K562 (cell line): Measurements from ENCODE around the gene CAPN12. TPM values are rescaled to one million over a fixed set of nuclear protein-coding genes. Genes with fewer than 3 reads are reported as not detected.

Experiments used
- ATAC-seq: fragments of 200-7000 bp; cut with Tn5 transposase; 3 replicates; pipeline ENCODE4 v1.9.1; 2020; ENCODE audit warnings: moderate library complexity
- BruUV-seq: library from RNA; stranded (reverse); fragments of 400-500 nt; replicated peaks from 2 replicates; lab custom pipeline; 2021; lab: Mats Ljungman, UMichigan
- CTCF ChIA-PET: fragments of 300-600 bp; formaldehyde crosslinking; extraction: SDS; loops from one replicate; lab custom pipeline; 2021; ENCODE audit warnings: low intra/inter-chr PET ratio; lab: Yijun Ruan, JAX
- POLR2A ChIA-PET: fragments of 300-600, 350-650 bp; sonication (Branson Sonifier 250); formaldehyde crosslinking; extraction: SDS; loops from one replicate; lab custom pipeline; 2021; ENCODE audit warnings: antibody characterized with exemption, inconsistent platforms; lab: Yijun Ruan, JAX
- DNase-seq, 4 experiments: peaks; one replicate each; pipeline versions ENCODE4 v3.0.0 to v3.0.0-alpha.2; 2011 to 2018; ENCODE audit warnings: low spot score in 3 of 4, mixed read lengths in 3 of 4; ENCODE audit errors: extremely low read depth in 1 of 4
- FAIRE-seq: peaks from 2 replicates; lab custom pipeline; 2011; peaks lifted over from hg19 to GRCh38; lab: Jason Lieb, UNC
- H2AFZ ChIP-seq: 2 replicates; pipeline ENCODE4 v1.6.0; 2011; ENCODE audit warnings: low read depth, low read length, control low read depth, inconsistent platforms
- H3K27ac ChIP-seq: fragments of 200-600 bp; 3 replicates; pipeline ENCODE4 v1.8.0; 2011; ENCODE audit warnings: low read depth, mild to moderate bottlenecking, control low read depth, inconsistent platforms, low read length, moderate library complexity, mixed read lengths; ENCODE audit errors: extremely low read depth
- H3K27me3 ChIP-seq, 2 experiments: fragments of 300-600 bp in 1 of 2; 2 replicates in 1 of 2; 3 replicates in 1 of 2; pipeline versions ENCODE4 v1.6.0 to v1.8.0; 2011; ENCODE audit warnings: inconsistent platforms in 2 of 2, low read length in 2 of 2, mild to moderate bottlenecking in 1 of 2, mixed read lengths in 1 of 2, moderate library complexity in 1 of 2; ENCODE audit not compliant: control insufficient read depth in 2 of 2, insufficient read depth in 2 of 2
- H3K36me3 ChIP-seq: fragments of 300-600 bp; 3 replicates; pipeline ENCODE4 v1.8.0; 2011; ENCODE audit warnings: mild to moderate bottlenecking, low read length, inconsistent platforms; ENCODE audit not compliant: control insufficient read depth, insufficient read depth
- H3K4me1 ChIP-seq, 2 experiments: fragments of 200-600 bp in 1 of 2; replicated peaks in 1 of 2; 2 replicates in 1 of 2; 3 replicates in 1 of 2; pipeline versions ENCODE4 v1.5.1 to v1.8.0; 2011; ENCODE audit warnings: inconsistent platforms in 2 of 2, low read length in 2 of 2, mild to moderate bottlenecking in 1 of 2, mixed read lengths in 1 of 2, moderate library complexity in 1 of 2; ENCODE audit not compliant: control insufficient read depth in 2 of 2, insufficient read depth in 2 of 2
- H3K4me2 ChIP-seq: 2 replicates; pipeline ENCODE4 v1.6.1; 2011; ENCODE audit warnings: low read length, control low read depth, inconsistent platforms, mixed read lengths; ENCODE audit not compliant: insufficient read depth
- H3K4me3 ChIP-seq: fragments of 200-600 bp; sonication (generic), shearing (Covaris generic); 2 replicates; pipeline ENCODE4 v1.5.1; 2016; ENCODE audit warnings: control low read depth, inconsistent platforms
- H3K79me2 ChIP-seq: fragments of 200-600 bp; 3 replicates; pipeline ENCODE4 v1.8.0; 2011; ENCODE audit warnings: low read length, inconsistent platforms; ENCODE audit not compliant: control insufficient read depth, insufficient read depth
- H3K9ac ChIP-seq, 2 experiments: 2 replicates each; pipeline versions ENCODE4 v1.6.0 to v1.6.1; 2011; ENCODE audit warnings: low read depth in 2 of 2, low read length in 2 of 2, control low read depth in 1 of 2, inconsistent platforms in 1 of 2, mild to moderate bottlenecking in 1 of 2, mixed read lengths in 1 of 2; ENCODE audit not compliant: insufficient read depth in 1 of 2
- H3K9me1 ChIP-seq: one replicate; pipeline ENCODE4 v1.6.0; 2011; ENCODE audit warnings: inconsistent platforms, mild to moderate bottlenecking, low read length, moderate library complexity; ENCODE audit not compliant: control insufficient read depth, insufficient read depth
- H3K9me3 ChIP-seq: replicated peaks from 2 replicates; pipeline ENCODE4 v1.5.1; 2011; ENCODE audit warnings: low read depth, low read length, inconsistent platforms; ENCODE audit not compliant: control insufficient read depth, insufficient read depth
- H4K20me1 ChIP-seq: replicated peaks from 2 replicates; pipeline ENCODE4 v1.6.1; 2011; ENCODE audit warnings: low read length, inconsistent platforms, mixed read lengths; ENCODE audit not compliant: control insufficient read depth, insufficient read depth
- DPF2 ChIP-seq: fragments of 450-650 bp; IDR thresholded peaks from 2 replicates; pipeline ENCODE4 v1.6.1; 2016
- HMG20A ChIP-seq: fragments of 450-650 bp; formaldehyde crosslinking; conservative IDR thresholded peaks from 2 replicates; pipeline ENCODE4 v1.4.0; 2020; ENCODE audit warnings: mild to moderate bottlenecking, mixed read lengths
- POLR2B ChIP-seq: fragments of 450-650 bp; IDR thresholded peaks from 2 replicates; pipeline ENCODE4 v1.6.1; 2018; ENCODE audit warnings: low read depth; ENCODE audit not compliant: partially characterized antibody
- POLR2G ChIP-seq: fragments of 200-400 bp; formaldehyde crosslinking; IDR thresholded peaks from 2 replicates; pipeline ENCODE4 v1.6.1; 2017; ENCODE audit warnings: low read depth, mild to moderate bottlenecking, antibody characterized with exemption, low read length, moderate library complexity
- RFX7 ChIP-seq: fragments of 250-450 bp; sonication (Bioruptor Pico); IDR thresholded peaks from 2 replicates; pipeline ENCODE4 v1.5.1; 2021; ENCODE audit warnings: mild to moderate bottlenecking
- SIN3A ChIP-seq, 2 experiments: fragments of 150-350 bp in 1 of 2; IDR thresholded peaks; 2 replicates each; pipeline ENCODE4 v1.6.1; 2011 to 2016; ENCODE audit warnings: borderline replicate concordance in 2 of 2, low read depth in 2 of 2, low read length in 2 of 2, mild to moderate bottlenecking in 2 of 2, moderate library complexity in 2 of 2; ENCODE audit not compliant: control insufficient read depth in 1 of 2
- YY1 ChIP-seq, 3 experiments: IDR thresholded peaks; 2 replicates each; pipeline ENCODE4 v1.6.1; 2011; ENCODE audit warnings: low read length in 2 of 3, mild to moderate bottlenecking in 2 of 3, moderate library complexity in 2 of 3, borderline replicate concordance in 1 of 3, control low read depth in 1 of 3, low read depth in 1 of 3; ENCODE audit not compliant: insufficient read depth in 3 of 3, insufficient replicate concordance in 2 of 3, control insufficient read depth in 1 of 3, insufficient read length in 1 of 3; ENCODE audit errors: extremely low read depth in 1 of 3
- WGBS: fragments of 100-300 bp; shearing (Covaris generic); methylation state at CpG from one replicate; pipeline ENCODE4 v1.1.6; 2016; ENCODE audit warnings: low coverage, mixed read lengths; ENCODE audit not compliant: insufficient coverage; ENCODE audit errors: missing lambda C conversion rate; 5-methylcytosine and 5-hydroxymethylcytosine counted together
- in situ Hi-C: fragments of 300-500 bp; cut with MboI; formaldehyde crosslinking; loops from 4 replicates; pipeline ENCODE4 v1.15.0; 2018; ENCODE audit warnings: inconsistent platforms, mixed read lengths
- intact Hi-C: fragments of 100-400 bp; cut with micrococcal nuclease; formaldehyde crosslinking; loops from 2 replicates; pipeline ENCODE4 v1.14.2; 2022
- polyA plus RNA-seq, 8 experiments: library from polyadenylated mRNA; depleted of rRNA in 4 of 8; stranded (reverse) in 5 of 8; unstranded in 3 of 8; fragments of >200 nt; fragmentation: Nextera tagmentation in 2 of 8; fragmentation: Illumina TruSeq in 1 of 8; extraction: Ambion mirVana in 2 of 8; extraction: Trizol in 1 of 8; gene quantifications; 2 replicates each; pipeline versions ENCODE4 v1.2.1 to v1.2.3, GENCODE V29; 2011 to 2014; ENCODE audit warnings: inconsistent platforms in 1 of 8, missing spikeins in 1 of 8
- total RNA-seq, 7 experiments: library from RNA; depleted of rRNA in 6 of 7; stranded (reverse); fragments of >200 nt in 6 of 7; fragmentation: Illumina TruSeq in 2 of 7; extraction: Trizol in 2 of 7; gene quantifications; 2 replicates each; pipeline versions ENCODE4 v1.2.1 to v1.2.3, GENCODE V29; 2011 to 2021; ENCODE audit warnings: low replicate concordance in 1 of 7
- TF ChIP-seq, protein P1 (sequence below): fragments of 250-450 bp; sonication (Bioruptor Pico); IDR thresholded peaks from 2 replicates; pipeline ENCODE4 v1.9.0; 2021; ENCODE audit warnings: mild to moderate bottlenecking, inconsistent platforms
- TF ChIP-seq, protein P2 (sequence below): sonication (generic); formaldehyde crosslinking; IDR thresholded peaks from 2 replicates; pipeline ENCODE4 v1.8.0; 2022; ENCODE audit warnings: mild to moderate bottlenecking, missing genetic modification reagents

The CAPN12 gene
- total and polyA plus RNA-seq, 9 of the 15 experiments (the other 6 are each of a cell fraction or from before 2014, with no cell fraction given): 0.83 to 7.0 (median 1.6) TPM

DNA sequence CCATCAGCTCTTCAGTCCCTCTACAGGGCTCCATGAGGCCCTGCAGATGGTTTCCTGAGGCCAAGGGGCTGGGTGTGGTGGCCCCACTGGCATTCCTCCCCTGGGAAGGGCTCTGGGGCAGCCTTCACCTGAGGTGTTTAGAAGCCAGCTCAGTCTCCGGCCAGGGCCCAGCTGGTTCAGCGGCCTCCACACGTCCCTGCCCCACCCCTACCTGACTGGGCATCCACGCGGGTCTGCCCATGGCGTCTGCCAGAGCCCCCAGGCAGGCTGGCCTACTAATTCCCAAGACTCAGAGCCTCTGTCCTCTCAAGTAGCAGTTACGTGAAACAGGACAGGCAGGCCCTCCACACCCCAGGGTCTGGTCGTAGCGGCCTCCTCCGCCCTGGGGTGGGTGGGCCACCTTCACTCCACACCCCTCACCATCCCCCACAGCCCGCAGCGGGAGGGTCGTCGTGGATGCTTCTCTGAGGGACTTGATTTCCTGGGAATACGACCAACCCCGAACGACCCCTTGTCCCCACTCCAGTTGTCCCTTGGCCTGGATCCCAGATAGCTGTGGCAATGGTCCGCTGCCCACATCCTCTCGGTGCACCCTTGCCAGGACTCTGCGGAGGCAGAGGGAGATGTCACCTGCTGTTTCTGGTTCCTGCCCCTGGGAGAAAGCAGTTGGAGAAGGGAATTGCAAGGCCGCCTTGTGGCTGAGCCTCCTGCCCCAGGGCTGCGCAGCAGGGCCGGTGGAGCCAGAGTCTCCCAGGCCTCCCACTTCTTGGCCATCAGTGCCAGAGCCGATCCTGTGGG lies 24.3 kb downstream of the CAPN12 start:
- ChIA-PET POLR2A (no interaction called here), CTCF (no interaction called here)
- no peak for FAIRE-seq

More for the DNA sequence above, 24.3 kb downstream of the CAPN12 start:
- DNase-seq (no peak), ATAC-seq (no peak)
- in situ Hi-C loops: no loop called here
- Histone ChIP-seq H3K9me3 (no peaks in the 10 kb centered on the region), H3K27me3 (no peaks in the 10 kb centered on the region), H3K4me2 (no peak overlapping the region), H3K4me3 (no peak overlapping the region), H2AFZ (no peak overlapping the region), H3K36me3 (peaks cover 93% of the 10 kb centered on the region; the same call in 2 of the 3 replicates), H3K27ac (no peak overlapping the region), H3K4me1 (peaks cover 0 to 36% of the 10 kb centered on the region in 2 experiments; a peak in 1 of 5 replicates), H3K79me2 (no peaks in the 10 kb centered on the region), H4K20me1 (peaks cover 4% of the 10 kb centered on the region; the same call in 1 of the 2 replicates), H3K9ac (peak overlapping the region in 1 of 2 experiments; percentile 46; a peak in 2 of 4 replicates), H3K9me1 (no peaks in the 10 kb centered on the region)
- intact Hi-C loops: no loop called here
- TF ChIP-seq SIN3A (IDR thresholded peaks at IDR 0.05; ENCODE audit: borderline replicate concordance in 2 of 2, control insufficient read depth in 1 of 2, low read depth in 2 of 2, low read length in 2 of 2): no peak
- TF ChIP-seq POLR2G: 0 out of 2 replicates have a peak, but pooled peaks have one; percentile 57
- no peak for TF ChIP-seq HMG20A (CRISPR knock-in tag)
- TF ChIP-seq DPF2: no peak
- TF ChIP-seq, protein P1, sequence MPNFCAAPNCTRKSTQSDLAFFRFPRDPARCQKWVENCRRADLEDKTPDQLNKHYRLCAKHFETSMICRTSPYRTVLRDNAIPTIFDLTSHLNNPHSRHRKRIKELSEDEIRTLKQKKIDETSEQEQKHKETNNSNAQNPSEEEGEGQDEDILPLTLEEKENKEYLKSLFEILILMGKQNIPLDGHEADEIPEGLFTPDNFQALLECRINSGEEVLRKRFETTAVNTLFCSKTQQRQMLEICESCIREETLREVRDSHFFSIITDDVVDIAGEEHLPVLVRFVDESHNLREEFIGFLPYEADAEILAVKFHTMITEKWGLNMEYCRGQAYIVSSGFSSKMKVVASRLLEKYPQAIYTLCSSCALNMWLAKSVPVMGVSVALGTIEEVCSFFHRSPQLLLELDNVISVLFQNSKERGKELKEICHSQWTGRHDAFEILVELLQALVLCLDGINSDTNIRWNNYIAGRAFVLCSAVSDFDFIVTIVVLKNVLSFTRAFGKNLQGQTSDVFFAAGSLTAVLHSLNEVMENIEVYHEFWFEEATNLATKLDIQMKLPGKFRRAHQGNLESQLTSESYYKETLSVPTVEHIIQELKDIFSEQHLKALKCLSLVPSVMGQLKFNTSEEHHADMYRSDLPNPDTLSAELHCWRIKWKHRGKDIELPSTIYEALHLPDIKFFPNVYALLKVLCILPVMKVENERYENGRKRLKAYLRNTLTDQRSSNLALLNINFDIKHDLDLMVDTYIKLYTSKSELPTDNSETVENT (CRISPR knock-in tag): no peak
- TF ChIP-seq, protein P2, sequence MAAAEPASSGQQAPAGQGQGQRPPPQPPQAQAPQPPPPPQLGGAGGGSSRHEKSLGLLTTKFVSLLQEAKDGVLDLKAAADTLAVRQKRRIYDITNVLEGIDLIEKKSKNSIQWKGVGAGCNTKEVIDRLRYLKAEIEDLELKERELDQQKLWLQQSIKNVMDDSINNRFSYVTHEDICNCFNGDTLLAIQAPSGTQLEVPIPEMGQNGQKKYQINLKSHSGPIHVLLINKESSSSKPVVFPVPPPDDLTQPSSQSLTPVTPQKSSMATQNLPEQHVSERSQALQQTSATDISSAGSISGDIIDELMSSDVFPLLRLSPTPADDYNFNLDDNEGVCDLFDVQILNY (CRISPR knock-in tag): no peak
- TF ChIP-seq POLR2B: peak; percentile 22
- no peak for TF ChIP-seq RFX7 (CRISPR knock-in tag)
- TF ChIP-seq YY1 (IDR thresholded peaks at IDR 0.05; ENCODE audit: borderline replicate concordance in 1 of 3, control insufficient read depth in 1 of 3, extremely low read depth in 1 of 3, insufficient read depth in 3 of 3, insufficient read length in 1 of 3, insufficient replicate concordance in 2 of 3, low read depth in 1 of 3, low read length in 2 of 3): no peak
- BruUV-seq: no TSS peak
- WGBS: 93% methylated on average over 21 of the region's 24 CpGs
